Kidney (tissue), 14 donors: ENCODE data around the gene ASS1. TPM values are rescaled to one million over a fixed set of nuclear protein-coding genes. Genes with fewer than 3 reads are reported as not detected.

Source experiments
- DNase-seq, 5 donors: peaks; one replicate each; pipeline ENCODE4 v3.0.0-alpha.2; 2013 to 2020
- FAIRE-seq: peaks from 2 replicates; lab custom pipeline; 2012; peaks lifted over from hg19 to GRCh38; lab: Jason Lieb, UNC
- H3K27ac ChIP-seq, 2 donors: one replicate each; pipeline ENCODE4 v1.7.0; 2013; ENCODE audit warnings: low read depth in 2 of 2, low read length in 2 of 2, inconsistent platforms in 1 of 2
- H3K27me3 ChIP-seq: one replicate; pipeline ENCODE4 v1.7.1; 2013; ENCODE audit warnings: low read length, inconsistent platforms; ENCODE audit not compliant: control insufficient read depth, insufficient read depth
- H3K36me3 ChIP-seq, 3 donors: one replicate each; pipeline versions ENCODE4 v1.7.0 to v1.7.1; 2013; ENCODE audit warnings: low read length in 3 of 3, control low read depth in 1 of 3, inconsistent platforms in 1 of 3; ENCODE audit not compliant: insufficient read depth in 3 of 3, control insufficient read depth in 2 of 3
- H3K4me1 ChIP-seq, 3 donors: one replicate each; pipeline versions ENCODE4 v1.7.0 to v1.7.1; 2013; ENCODE audit warnings: low read length in 3 of 3, inconsistent platforms in 1 of 3, low read depth in 1 of 3; ENCODE audit not compliant: control insufficient read depth in 2 of 3, insufficient read depth in 2 of 3
- H3K4me3 ChIP-seq, 3 donors: one replicate each; pipeline versions ENCODE4 v1.7.0 to v1.8.1; 2013; ENCODE audit warnings: low read length in 3 of 3, control low read depth in 1 of 3, inconsistent platforms in 1 of 3
- H3K9ac ChIP-seq, 3 donors: one replicate each; pipeline versions ENCODE4 v1.7.0 to v1.7.1; 2013; ENCODE audit warnings: low read length in 3 of 3, control low read depth in 1 of 3, inconsistent platforms in 1 of 3
- H3K9me3 ChIP-seq, 3 donors: one replicate each; pipeline versions ENCODE4 v1.7.0 to v1.7.1; 2013; ENCODE audit warnings: low read length in 3 of 3, control low read depth in 1 of 3, inconsistent platforms in 1 of 3; ENCODE audit not compliant: control insufficient read depth in 2 of 3, insufficient read depth in 1 of 3
- intact Hi-C: fragments of 100-400 bp; cut with DNase I; formaldehyde crosslinking; loops from one replicate; pipeline ENCODE4 v1.11.1; 2022
- polyA plus RNA-seq: library from polyadenylated mRNA; stranded (reverse); fragments of 350-450 nt; fragmentation: Illumina TruSeq; extraction: RNeasy Lipid Tissue Mini Kit (QIAGEN cat#74804); gene quantifications from one replicate; pipeline ENCODE4 v1.2.3, GENCODE V29; 2014; ENCODE audit warnings: low read depth, low replicate concordance; ENCODE audit not compliant: insufficient read depth
- total RNA-seq: library from RNA; stranded (reverse); fragmentation: NEBNext Ultra II Directional; extraction: Animal tissue kit (Norgen Biotek cat#: 25700); gene quantifications from one replicate; pipeline ENCODE4 v1.2.1, GENCODE V29; 2021
- TF ChIP-seq, protein P1 (sequence below): IDR thresholded peaks from 3 replicates; pipeline ENCODE4 v1.5.1; 2012; ENCODE audit warnings: mild to moderate bottlenecking, moderate library complexity, borderline replicate concordance; ENCODE audit not compliant: insufficient read depth; ENCODE audit errors: extremely low read depth
- donor health status: control.
- donor health status: control.
- donor health status: control.
- donor health status: control.
- donor health status: control.
- donor health status: DM: yes; HTN: yes; CAD: no.
- donor health status: Normal renal cell carcinoma (clear cell type).

Gene ASS1
- total and polyA plus RNA-seq, 2 donors from 2014 or later = 124 to 1,185 TPM

DNA sequence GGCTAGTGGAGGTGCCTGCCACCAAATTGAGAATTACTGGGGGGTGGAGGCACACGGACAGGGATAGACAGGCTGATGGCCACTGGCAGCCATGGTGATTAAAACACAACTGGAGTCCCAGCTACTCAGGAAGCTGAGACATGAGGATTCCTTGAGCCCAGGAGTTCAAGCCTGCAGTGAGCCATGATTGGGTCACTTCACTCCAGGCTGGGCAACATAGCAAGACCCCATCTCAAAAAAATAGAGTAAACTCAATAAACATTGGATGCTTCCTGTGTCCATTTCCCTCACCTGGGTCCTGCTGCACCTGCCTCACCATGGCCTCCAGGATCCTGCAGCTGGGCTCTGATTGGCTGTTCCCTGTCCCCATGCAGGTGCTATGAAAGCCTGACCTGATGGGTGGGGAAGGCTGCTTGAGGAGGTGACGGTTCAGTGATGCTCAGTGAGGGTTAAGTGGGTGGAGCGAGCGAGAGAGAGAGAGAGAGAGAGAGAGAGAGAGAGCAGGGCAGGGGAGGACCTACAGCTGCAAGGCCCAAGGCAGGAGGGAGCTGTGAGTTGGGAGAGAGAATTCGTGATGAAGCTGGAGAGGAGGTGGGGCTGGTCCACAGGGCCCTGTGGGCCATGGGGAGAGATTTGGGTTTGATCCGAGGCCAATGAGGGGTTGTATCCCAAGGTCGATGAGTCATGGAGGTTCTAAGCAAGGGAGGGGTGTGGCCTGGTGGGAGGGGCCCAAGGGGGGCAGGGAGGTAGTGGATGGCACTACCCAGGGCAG, 97.9 kb downstream of the ASS1 start:
- TF ChIP-seq, protein P1, sequence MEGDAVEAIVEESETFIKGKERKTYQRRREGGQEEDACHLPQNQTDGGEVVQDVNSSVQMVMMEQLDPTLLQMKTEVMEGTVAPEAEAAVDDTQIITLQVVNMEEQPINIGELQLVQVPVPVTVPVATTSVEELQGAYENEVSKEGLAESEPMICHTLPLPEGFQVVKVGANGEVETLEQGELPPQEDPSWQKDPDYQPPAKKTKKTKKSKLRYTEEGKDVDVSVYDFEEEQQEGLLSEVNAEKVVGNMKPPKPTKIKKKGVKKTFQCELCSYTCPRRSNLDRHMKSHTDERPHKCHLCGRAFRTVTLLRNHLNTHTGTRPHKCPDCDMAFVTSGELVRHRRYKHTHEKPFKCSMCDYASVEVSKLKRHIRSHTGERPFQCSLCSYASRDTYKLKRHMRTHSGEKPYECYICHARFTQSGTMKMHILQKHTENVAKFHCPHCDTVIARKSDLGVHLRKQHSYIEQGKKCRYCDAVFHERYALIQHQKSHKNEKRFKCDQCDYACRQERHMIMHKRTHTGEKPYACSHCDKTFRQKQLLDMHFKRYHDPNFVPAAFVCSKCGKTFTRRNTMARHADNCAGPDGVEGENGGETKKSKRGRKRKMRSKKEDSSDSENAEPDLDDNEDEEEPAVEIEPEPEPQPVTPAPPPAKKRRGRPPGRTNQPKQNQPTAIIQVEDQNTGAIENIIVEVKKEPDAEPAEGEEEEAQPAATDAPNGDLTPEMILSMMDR = no peak
- FAIRE-seq = no peak
- H3K4me3 ChIP-seq = no peak overlapping the region

DNA sequence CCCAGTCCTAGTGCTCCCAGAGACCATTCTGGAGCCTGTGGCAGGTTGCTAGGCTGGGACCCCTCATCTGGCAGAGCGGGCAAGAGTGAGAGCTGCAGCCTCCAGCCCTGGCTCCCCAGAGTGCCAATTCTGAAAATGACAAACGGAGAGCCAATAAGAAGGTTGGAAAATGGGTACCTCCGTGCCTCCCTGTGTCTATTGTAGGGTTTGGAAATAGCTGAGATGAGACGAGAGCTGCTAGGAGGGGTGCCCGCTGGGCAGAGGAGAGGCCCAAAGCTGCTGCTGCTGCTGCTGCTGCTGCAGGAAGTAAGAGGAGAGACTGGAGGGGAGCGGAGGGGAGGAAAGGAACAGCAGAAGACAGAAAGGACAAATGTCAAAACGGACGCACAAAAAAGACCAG, 98.6 kb downstream of the ASS1 start:
- H3K4me3 ChIP-seq = no peak overlapping the region
- H3K27me3 ChIP-seq = no peaks in the 10 kb centered on the region
- H3K9ac ChIP-seq = no peak overlapping the region
- intact Hi-C loops = no loop called here
- TF ChIP-seq, protein P1 = no peak
- FAIRE-seq (no peak), DNase-seq (no peak)
- no peaks in the 10 kb centered on the region for H3K36me3 ChIP-seq
- H3K27ac ChIP-seq = no peak overlapping the region
- no peaks in the 10 kb centered on the region for H3K4me1 ChIP-seq
- no peaks in the 10 kb centered on the region for H3K9me3 ChIP-seq

More for the DNA sequence above, 97.9 kb downstream of the ASS1 start:
- Histone ChIP-seq H3K9ac (no peak overlapping the region), H3K27ac (no peak overlapping the region), H3K36me3 (no peaks in the 10 kb centered on the region), H3K27me3 (no peaks in the 10 kb centered on the region), H3K9me3 (no peaks in the 10 kb centered on the region), H3K4me1 (peaks cover 0 to under 1% (median 0%) of the 10 kb centered on the region in 3 donors)
- DNase-seq = peak in 1 of 5 donors; percentile 44
- intact Hi-C loops = no loop called here

DNA sequence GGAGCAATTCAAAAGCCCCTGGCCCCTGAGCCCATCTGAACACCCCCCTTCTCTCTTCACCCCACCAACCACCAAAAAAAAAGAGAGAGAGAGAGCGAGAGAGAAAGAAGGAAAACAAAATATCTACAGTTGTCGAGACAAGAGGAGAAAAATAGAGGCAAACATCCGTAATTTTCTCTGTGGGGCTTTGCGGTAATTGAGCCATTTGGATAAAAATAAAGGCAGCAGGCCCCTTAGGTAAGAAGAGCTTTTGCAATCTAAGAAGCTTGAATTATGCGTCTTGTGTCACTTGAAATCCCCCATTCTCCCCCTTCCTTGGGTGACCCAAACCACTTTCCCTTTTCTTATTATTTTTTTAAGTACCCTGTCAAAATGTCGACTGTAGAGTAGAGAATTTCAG, 99.1 kb downstream of the ASS1 start:
- Histone ChIP-seq H3K27ac (no peak overlapping the region), H3K9me3 (no peaks in the 10 kb centered on the region), H3K9ac (no peak overlapping the region), H3K27me3 (no peaks in the 10 kb centered on the region), H3K4me3 (no peak overlapping the region), H3K4me1 (no peaks in the 10 kb centered on the region), H3K36me3 (no peaks in the 10 kb centered on the region)
- DNase-seq = no peak
- no peak for FAIRE-seq
- intact Hi-C loops = no loop called here
- TF ChIP-seq, protein P1 = no peak

DNA sequence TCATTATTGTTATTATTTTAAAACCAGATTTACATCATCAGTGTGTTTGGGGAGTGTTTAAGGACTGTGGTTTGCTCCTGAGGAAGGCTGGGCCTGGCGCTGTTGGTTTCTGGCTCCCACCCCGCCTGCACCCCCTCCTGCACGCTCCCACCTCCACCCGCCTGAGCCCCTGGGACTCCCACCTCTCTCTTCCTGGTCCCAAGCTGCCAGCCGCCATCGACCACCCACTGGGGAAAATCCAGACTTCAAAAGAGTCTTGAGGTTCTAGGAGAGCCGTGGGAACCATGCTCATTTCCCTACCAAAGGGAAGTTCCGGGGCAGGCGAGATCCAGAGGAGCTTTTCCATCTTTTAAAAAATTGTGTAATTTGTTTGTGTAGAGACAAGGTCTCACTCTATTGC, 99.6 kb downstream of the ASS1 start:
- Histone ChIP-seq H3K27ac (no peak overlapping the region), H3K9me3 (no peaks in the 10 kb centered on the region), H3K4me1 (no peaks in the 10 kb centered on the region), H3K9ac (no peak overlapping the region), H3K4me3 (no peak overlapping the region), H3K27me3 (no peaks in the 10 kb centered on the region), H3K36me3 (no peaks in the 10 kb centered on the region)
- DNase-seq (no peak), FAIRE-seq (no peak)
- intact Hi-C loops = no loop called here
- TF ChIP-seq, protein P1 = no peak
